HepG2 (cell line): Measurements from ENCODE around the gene ARL16. TPM values are rescaled to one million over a fixed set of nuclear protein-coding genes. Genes with fewer than 3 reads are reported as not detected.

ENCODE experiments used
- ATAC-seq: fragments of 200-7000 bp; cut with Tn5 transposase; 3 replicates; pipeline ENCODE4 v1.9.1; 2020; ENCODE audit warnings: mild to moderate bottlenecking, moderate library complexity
- BruUV-seq: library from RNA; stranded (reverse); fragments of 400-500 nt; replicated peaks from 2 replicates; lab custom pipeline; 2021; lab: Mats Ljungman, UMichigan
- CTCF ChIA-PET: fragments of 300-600 bp; formaldehyde crosslinking; extraction: SDS; loops from one replicate; lab custom pipeline; 2021; ENCODE audit warnings: low total read pairs, inconsistent platforms, low intra/inter-chr PET ratio; lab: Yijun Ruan, JAX
- POLR2A ChIA-PET: fragments of 350-600 bp; sonication (Branson Sonifier 250); formaldehyde crosslinking; loops from one replicate; lab custom pipeline; 2020; ENCODE audit warnings: antibody characterized with exemption, inconsistent platforms; lab: Yijun Ruan, JAX
- DNase-seq: peaks from one replicate; pipeline ENCODE4 v3.0.0-alpha.2; 2015; ENCODE audit warnings: low spot score
- FAIRE-seq: peaks from 3 replicates; lab custom pipeline; 2011; peaks lifted over from hg19 to GRCh38; lab: Jason Lieb, UNC
- H2AFZ ChIP-seq: one replicate; pipeline ENCODE4 v1.6.1; 2011; ENCODE audit warnings: low read length, inconsistent platforms
- H3K27ac ChIP-seq: fragments of 300-600 bp; 3 replicates; pipeline ENCODE4 v1.8.0; 2011; ENCODE audit warnings: mixed run types, mild to moderate bottlenecking, mixed read lengths, low read length, inconsistent platforms; ENCODE audit not compliant: insufficient read depth; ENCODE audit errors: extremely low read length
- H3K27me3 ChIP-seq, 2 experiments: fragments of 200-600 bp in 1 of 2; 2 replicates in 1 of 2; 3 replicates in 1 of 2; pipeline versions ENCODE4 v1.6.0 to v1.8.0; 2011; ENCODE audit warnings: low read length in 2 of 2, mild to moderate bottlenecking in 2 of 2, moderate library complexity in 2 of 2, inconsistent platforms in 1 of 2; ENCODE audit not compliant: insufficient read depth in 2 of 2, control insufficient read depth in 1 of 2
- H3K36me3 ChIP-seq, 2 experiments: fragments of 200-600 bp in 1 of 2; replicated peaks in 1 of 2; 2 replicates in 1 of 2; 3 replicates in 1 of 2; pipeline versions ENCODE4 v1.5.1 to v1.8.0; 2011; ENCODE audit warnings: low read length in 2 of 2, inconsistent platforms in 1 of 2; ENCODE audit not compliant: insufficient read depth in 2 of 2, control insufficient read depth in 1 of 2
- H3K4me1 ChIP-seq: 2 replicates; pipeline ENCODE4 v1.5.1; 2012; ENCODE audit warnings: low read length, inconsistent platforms; ENCODE audit not compliant: insufficient read depth
- H3K4me2 ChIP-seq: 2 replicates; pipeline ENCODE4 v1.6.0; 2011; ENCODE audit warnings: low read depth, low read length, inconsistent platforms
- H3K4me3 ChIP-seq, 3 experiments: fragments of 200-600 bp in 1 of 3; sonication (generic), shearing (Covaris generic) in 1 of 3; replicated peaks in 1 of 3; 2 replicates each; pipeline ENCODE4 v1.5.1; 2011 to 2016; ENCODE audit warnings: low read length in 3 of 3, inconsistent platforms in 2 of 3, low read depth in 2 of 3, mild to moderate bottlenecking in 2 of 3, control low read depth in 1 of 3, mixed read lengths in 1 of 3; ENCODE audit not compliant: insufficient read depth in 1 of 3
- H3K79me2 ChIP-seq: one replicate; pipeline ENCODE4 v1.6.1; 2011; ENCODE audit warnings: low read length, inconsistent platforms; ENCODE audit not compliant: insufficient read depth
- H3K9ac ChIP-seq: 2 replicates; pipeline ENCODE4 v1.6.0; 2011; ENCODE audit warnings: mild to moderate bottlenecking, low read depth, low read length, inconsistent platforms; ENCODE audit not compliant: insufficient read depth
- H3K9me3 ChIP-seq: 2 replicates; pipeline ENCODE4 v1.5.1; 2012; ENCODE audit warnings: mild to moderate bottlenecking, low read length
- H4K20me1 ChIP-seq: 2 replicates; pipeline ENCODE4 v1.6.0; 2011; ENCODE audit warnings: inconsistent platforms, mild to moderate bottlenecking, low read length, moderate library complexity; ENCODE audit not compliant: insufficient read depth
- AHDC1 ChIP-seq: sonication (generic); formaldehyde crosslinking; IDR thresholded peaks from 2 replicates; pipeline ENCODE4 v1.5.1; 2020; ENCODE audit warnings: mild to moderate bottlenecking, missing genetic modification reagents, borderline replicate concordance
- ARID5B ChIP-seq: IDR thresholded peaks from 2 replicates; pipeline ENCODE4 v1.4.0; 2020; ENCODE audit warnings: mild to moderate bottlenecking, missing genetic modification reagents
- MXD3 ChIP-seq: IDR thresholded peaks from 2 replicates; pipeline ENCODE4 v1.6.1; 2016; ENCODE audit warnings: mild to moderate bottlenecking, missing biosample characterization, missing genetic modification reagents
- SALL1 ChIP-seq: sonication (generic); formaldehyde crosslinking; IDR thresholded peaks from 2 replicates; pipeline ENCODE4 v1.8.0; 2022; ENCODE audit warnings: mild to moderate bottlenecking, missing genetic modification reagents
- ZBTB4 ChIP-seq: sonication (generic); formaldehyde crosslinking; IDR thresholded peaks from 2 replicates; pipeline ENCODE4 v1.4.0; 2020; ENCODE audit warnings: missing genetic modification reagents, mild to moderate bottlenecking, borderline replicate concordance
- ZNF235 ChIP-seq: sonication (generic); formaldehyde crosslinking; IDR thresholded peaks from 2 replicates; pipeline ENCODE4 v1.8.1; 2023; ENCODE audit warnings: mild to moderate bottlenecking, missing genetic modification reagents, borderline replicate concordance
- ZNF24 ChIP-seq: fragments of 450-650 bp; IDR thresholded peaks from 2 replicates; pipeline ENCODE4 v1.6.1; 2017; ENCODE audit warnings: antibody characterized with exemption, mild to moderate bottlenecking
- ZNF292 ChIP-seq: sonication (generic); formaldehyde crosslinking; IDR thresholded peaks from 2 replicates; pipeline ENCODE4 v1.8.1; 2022; ENCODE audit warnings: mild to moderate bottlenecking, low read depth, missing genetic modification reagents, borderline replicate concordance
- ZNF782 ChIP-seq: sonication (generic); formaldehyde crosslinking; IDR thresholded peaks from 2 replicates; pipeline ENCODE4 v1.4.0; 2020; ENCODE audit warnings: missing genetic modification reagents, mild to moderate bottlenecking, borderline replicate concordance
- ZNF839 ChIP-seq: sonication (generic); formaldehyde crosslinking; IDR thresholded peaks from 2 replicates; pipeline ENCODE4 v1.4.0; 2020; ENCODE audit warnings: missing genetic modification reagents, mild to moderate bottlenecking, borderline replicate concordance
- WGBS: methylation state at CpG from one replicate; pipeline ENCODE4 v1.1.6; 2017; ENCODE audit warnings: low lambda C conversion rate; 5-methylcytosine and 5-hydroxymethylcytosine counted together
- in situ Hi-C: cut with HindIII; loops from 2 replicates; pipeline ENCODE4 v1.10.0; 2017; ENCODE audit warnings: low pct_unique_long_range_greater_than_20kb; ENCODE audit not compliant: extremely low pct_ligation_motif_present
- intact Hi-C: fragments of 100-400 bp; cut with micrococcal nuclease; formaldehyde crosslinking; loops from one replicate; pipeline ENCODE4 v1.10.0; 2022; ENCODE audit not compliant: unreplicated experiment
- polyA plus RNA-seq, 8 experiments: library from polyadenylated mRNA; depleted of rRNA in 3 of 8; stranded (reverse) in 7 of 8; unstranded in 1 of 8; fragments of >200 nt; fragmentation: Illumina TruSeq in 4 of 8; extraction: Trizol in 4 of 8; gene quantifications; 2 replicates each; pipeline versions ENCODE4 v1.2.1 to v1.2.3, GENCODE V29; 2011 to 2016; ENCODE audit warnings: low read depth in 4 of 8, missing spikeins in 1 of 8, mixed read lengths in 1 of 8; ENCODE audit not compliant: insufficient read depth in 1 of 8
- total RNA-seq, 5 experiments: library from RNA; depleted of rRNA; stranded (reverse); fragments of >200 nt; fragmentation: Illumina TruSeq; extraction: Trizol; gene quantifications; 2 replicates each; pipeline ENCODE4 v1.2.3, GENCODE V29; 2016; ENCODE audit warnings: low read depth in 1 of 5

The ARL16 gene
- total and polyA plus RNA-seq, 2 of the 13 experiments (the other 11 are each of a cell fraction or from before 2014, with no cell fraction given), result 20.8 to 30.8 TPM

- WGBS, result 17% methylated on average over 5 of the region's 5 CpGs
- intact Hi-C loops (no loop called here), in situ Hi-C loops (no loop called here)
- peak overlapping the region; percentile 56 for H3K27ac ChIP-seq
- peak; percentile 93 for FAIRE-seq
- no TSS peak for BruUV-seq
- ChIA-PET POLR2A (interaction anchor here (0.6 to 1.3 kb wide), 7 partner anchors 8 to 1113 kb away, joined by 3 to 6 read pairs (median 3); partner anchors contain the start of genes ARL16, FAAP100 and HGS), CTCF (no interaction called here)
- no peaks in the 10 kb centered on the region for H3K36me3 ChIP-seq
- H4K20me1 ChIP-seq, result no peaks in the 10 kb centered on the region
- H3K9ac ChIP-seq, result no peak overlapping the region
- peak overlapping the region; percentile 65 for H3K4me2 ChIP-seq
- ATAC-seq, result peak; percentile 70
- no peak overlapping the region; a peak in 1 of 6 replicates for H3K4me3 ChIP-seq
- no peaks in the 10 kb centered on the region for H3K79me2 ChIP-seq
- H2AFZ ChIP-seq, result peak overlapping the region; percentile 39
- peaks cover 0 to 17% of the 10 kb centered on the region in 2 experiments; a peak in 3 of 5 replicates for H3K27me3 ChIP-seq
- no peaks in the 10 kb centered on the region for H3K9me3 ChIP-seq
- peak; percentile 88 for DNase-seq
- H3K4me1 ChIP-seq, result peaks cover 53% of the 10 kb centered on the region
- TF ChIP-seq AHDC1 (CRISPR knock-in tag) (no peak), ZBTB4 (CRISPR knock-in tag) (no peak), ZNF235 (no peak), ZNF782 (CRISPR knock-in tag) (no peak), ZNF292 (CRISPR knock-in tag) (no peak; the same call in 1 of the 2 replicates), ZNF839 (CRISPR knock-in tag) (no peak), ARID5B (CRISPR knock-in tag) (peak; percentile 55; the same call in 1 of the 2 replicates), ZNF24 (no peak), SALL1 (peak; percentile 40; the same call in 1 of the 2 replicates), MXD3 (CRISPR knock-in tag) (no peak)
Measured at GRCh38 chr17:81659038-81659437, 24.6 kb downstream of the ARL16 start.
